Measurements from ENCODE around the gene SIGMAR1.

DNA sequence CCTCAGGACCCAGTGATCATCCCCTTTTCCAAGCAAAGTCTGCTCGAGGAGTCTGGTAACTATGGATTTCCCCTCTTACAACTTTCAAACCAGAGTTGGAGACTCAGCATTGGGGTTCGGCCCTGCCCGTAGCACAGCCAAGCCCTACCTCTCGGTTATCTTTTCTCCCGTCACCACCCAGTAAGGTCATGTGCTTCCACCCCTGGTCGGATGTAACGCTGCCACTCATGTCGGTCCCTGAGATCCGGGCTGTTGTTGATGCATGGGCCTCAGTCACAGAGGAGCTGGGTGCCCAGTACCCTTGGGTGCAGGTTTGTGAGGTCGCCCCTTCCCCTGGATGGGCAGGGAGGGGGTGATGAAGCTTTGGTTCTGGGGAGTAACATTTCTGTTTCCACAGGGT lies 10.1 kb upstream of the SIGMAR1 start:
- TF ChIP-seq, protein P1, sequence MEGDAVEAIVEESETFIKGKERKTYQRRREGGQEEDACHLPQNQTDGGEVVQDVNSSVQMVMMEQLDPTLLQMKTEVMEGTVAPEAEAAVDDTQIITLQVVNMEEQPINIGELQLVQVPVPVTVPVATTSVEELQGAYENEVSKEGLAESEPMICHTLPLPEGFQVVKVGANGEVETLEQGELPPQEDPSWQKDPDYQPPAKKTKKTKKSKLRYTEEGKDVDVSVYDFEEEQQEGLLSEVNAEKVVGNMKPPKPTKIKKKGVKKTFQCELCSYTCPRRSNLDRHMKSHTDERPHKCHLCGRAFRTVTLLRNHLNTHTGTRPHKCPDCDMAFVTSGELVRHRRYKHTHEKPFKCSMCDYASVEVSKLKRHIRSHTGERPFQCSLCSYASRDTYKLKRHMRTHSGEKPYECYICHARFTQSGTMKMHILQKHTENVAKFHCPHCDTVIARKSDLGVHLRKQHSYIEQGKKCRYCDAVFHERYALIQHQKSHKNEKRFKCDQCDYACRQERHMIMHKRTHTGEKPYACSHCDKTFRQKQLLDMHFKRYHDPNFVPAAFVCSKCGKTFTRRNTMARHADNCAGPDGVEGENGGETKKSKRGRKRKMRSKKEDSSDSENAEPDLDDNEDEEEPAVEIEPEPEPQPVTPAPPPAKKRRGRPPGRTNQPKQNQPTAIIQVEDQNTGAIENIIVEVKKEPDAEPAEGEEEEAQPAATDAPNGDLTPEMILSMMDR (IDR thresholded peaks at IDR 0.05; ENCODE audit: poor library complexity) = no peak
- TF ChIP-seq EZH2phosphoT487 (IDR thresholded peaks at IDR 0.05; ENCODE audit: low read depth, severe bottlenecking, unreplicated experiment) (no peak), EZH2 (IDR thresholded peaks at IDR 0.05; ENCODE audit: borderline replicate concordance) (no peak)
